ENCODE measurements around the gene DNAH6. TPM values are rescaled to one million over a fixed set of nuclear protein-coding genes. Genes with fewer than 3 reads are reported as not detected.

The DNAH6 gene
- total and polyA plus RNA-seq, 10 of the 15 experiments (the other 5 are each of a cell fraction or from before 2014, with no cell fraction given): 0.07 to 1.0 (median 0.29) TPM

DNA sequence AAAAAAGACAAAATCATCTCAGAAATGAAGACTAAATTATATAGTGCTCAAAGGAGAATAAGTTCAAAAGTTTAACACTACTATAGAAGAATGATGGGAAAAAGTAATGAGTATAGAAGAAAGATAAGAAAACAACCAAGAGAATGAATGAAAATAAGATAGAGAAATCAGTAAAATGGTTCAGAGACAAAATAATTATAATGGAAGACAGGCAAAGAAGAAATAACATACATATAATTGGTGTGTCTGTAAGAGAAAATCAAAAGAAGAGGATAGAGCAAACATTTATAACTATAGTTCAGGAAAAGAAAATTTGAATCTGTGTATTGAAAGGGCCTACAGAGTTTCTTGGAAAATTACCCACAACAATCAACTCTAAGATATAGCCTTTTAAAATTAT lies 43.5 kb downstream of the DNAH6 start (continued):
- no peak for TF ChIP-seq STAT3 (IDR thresholded peaks at IDR 0.05; ENCODE audit: low read depth, low read length)

DNA sequence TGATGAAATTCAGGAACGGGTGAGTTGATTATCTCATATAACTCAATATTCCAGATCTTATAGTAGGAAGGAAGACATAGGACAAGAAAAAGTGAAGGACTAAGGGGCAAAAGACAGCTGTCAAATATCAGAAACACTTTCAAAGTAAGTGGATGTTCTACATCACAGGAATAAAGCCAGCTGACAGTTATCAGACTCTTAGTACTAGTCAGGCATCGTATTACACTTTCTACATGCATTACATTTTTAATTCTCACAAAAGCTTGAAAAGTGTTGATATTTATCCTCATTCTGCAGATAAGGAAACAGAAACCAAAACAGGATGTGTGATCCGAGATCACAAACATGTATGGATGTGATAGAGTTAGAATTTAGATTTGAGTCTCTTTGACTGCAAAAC lies 63.4 kb downstream of the DNAH6 start:
- ChIA-PET POLR2A (no interaction called here), CTCF (no interaction called here), SMC1A (ENCODE audit: uncharacterized antibody, unreplicated experiment) (interaction anchor here (0.9 kb wide), 1 partner anchor 52 kb away, joined by 3 read pairs; no protein-coding TSS in a partner anchor), RAD21 (ENCODE audit: unreplicated experiment) (no interaction called here)
- H3K9me3 ChIP-seq (replicated peaks; ENCODE audit: control insufficient read depth, insufficient read depth, low read length): no peaks in the 10 kb centered on the region
- in situ Hi-C loops (cut with MboI) (no loop called here), intact Hi-C loops (cut with micrococcal nuclease; ENCODE audit: unreplicated experiment) (no loop called here)
- BruUV-seq (replicated peaks): no TSS peak
- no peak for FAIRE-seq
- no peaks in the 10 kb centered on the region for H3K4me1 ChIP-seq (ENCODE audit: control insufficient read depth, insufficient read depth, low read length)
- no peaks in the 10 kb centered on the region for H3K36me3 ChIP-seq (ENCODE audit: control insufficient read depth in 2 of 2, insufficient read depth in 2 of 2, low read length in 1 of 2)
- no peak for DNase-seq (ENCODE audit: low read depth, low spot score)
- H4K20me1 ChIP-seq (ENCODE audit: control insufficient read depth, insufficient read depth): no peaks in the 10 kb centered on the region
- H3K4me2 ChIP-seq (ENCODE audit: control insufficient read depth, insufficient read depth): no peak overlapping the region
- H3K27ac ChIP-seq (ENCODE audit: control insufficient read depth, insufficient read depth): no peak overlapping the region
- H3K79me2 ChIP-seq (ENCODE audit: control insufficient read depth, insufficient read depth, low read length): no peaks in the 10 kb centered on the region
- WGBS (ENCODE audit: insufficient coverage, insufficient replicate concordance, low lambda C conversion rate, missing lambda C conversion rate): 23% methylated on average over 3 of the region's 3 CpGs
- H3K9ac ChIP-seq (ENCODE audit: control insufficient read depth, insufficient read depth, low read length): no peak overlapping the region
- no peak overlapping the region for H2AFZ ChIP-seq (ENCODE audit: control insufficient read depth, low read depth, low read length)
- no peak for ATAC-seq
- H3K4me3 ChIP-seq: no peak overlapping the region
- no peaks in the 10 kb centered on the region; a peak in 1 of 4 replicates for H3K27me3 ChIP-seq (replicated peaks in 1 of 2; ENCODE audit: control insufficient read depth in 2 of 2, insufficient read depth in 2 of 2, low read length in 1 of 2)
- TF ChIP-seq STAT1 (conservative IDR thresholded peaks at IDR 0.05) (no peak), CBFB (IDR thresholded peaks at IDR 0.05; ENCODE audit: low read depth) (no peak), SMC3 (IDR thresholded peaks at IDR 0.05; ENCODE audit: borderline replicate concordance, low read length) (no peak), LARP7 (IDR thresholded peaks at IDR 0.05) (no peak), FOXK2 (IDR thresholded peaks at IDR 0.05) (no peak), ZNF217 (IDR thresholded peaks at IDR 0.05) (no peak), HDAC2 (IDR thresholded peaks at IDR 0.05) (no peak), ZNF24 (IDR thresholded peaks at IDR 0.05) (no peak), CREB1 (IDR thresholded peaks at IDR 0.05; ENCODE audit: low read depth) (no peak), BHLHE40 (IDR thresholded peaks at IDR 0.05; ENCODE audit: borderline replicate concordance in 1 of 2, low read depth in 2 of 2, low read length in 1 of 2) (no peak), MEF2A (IDR thresholded peaks at IDR 0.05; ENCODE audit: insufficient read depth, low read depth, low read length) (no peak), RB1 (IDR thresholded peaks at IDR 0.05; ENCODE audit: borderline replicate concordance) (no peak), NFXL1 (IDR thresholded peaks at IDR 0.05; ENCODE audit: borderline replicate concordance) (no peak)
- TF ChIP-seq, protein P1, sequence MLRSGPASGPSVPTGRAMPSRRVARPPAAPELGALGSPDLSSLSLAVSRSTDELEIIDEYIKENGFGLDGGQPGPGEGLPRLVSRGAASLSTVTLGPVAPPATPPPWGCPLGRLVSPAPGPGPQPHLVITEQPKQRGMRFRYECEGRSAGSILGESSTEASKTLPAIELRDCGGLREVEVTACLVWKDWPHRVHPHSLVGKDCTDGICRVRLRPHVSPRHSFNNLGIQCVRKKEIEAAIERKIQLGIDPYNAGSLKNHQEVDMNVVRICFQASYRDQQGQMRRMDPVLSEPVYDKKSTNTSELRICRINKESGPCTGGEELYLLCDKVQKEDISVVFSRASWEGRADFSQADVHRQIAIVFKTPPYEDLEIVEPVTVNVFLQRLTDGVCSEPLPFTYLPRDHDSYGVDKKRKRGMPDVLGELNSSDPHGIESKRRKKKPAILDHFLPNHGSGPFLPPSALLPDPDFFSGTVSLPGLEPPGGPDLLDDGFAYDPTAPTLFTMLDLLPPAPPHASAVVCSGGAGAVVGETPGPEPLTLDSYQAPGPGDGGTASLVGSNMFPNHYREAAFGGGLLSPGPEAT (IDR thresholded peaks at IDR 0.05; ENCODE audit: low read depth): no peak

Measured in GM12878 (cell line).